ENCODE data around the gene HPGD. TPM values are rescaled to one million over a fixed set of nuclear protein-coding genes. Genes with fewer than 3 reads are reported as not detected.

The HPGD gene
- total RNA-seq, 1 donor from 2014 or later = 16.5 TPM

GRCh38 chr4:174549721-174550120 is 27.4 kb upstream of the HPGD start:
- H3K9me3 Mint-ChIP-seq = no peaks in the 10 kb centered on the region
- TF ChIP-seq CTCF (conservative IDR thresholded peaks at IDR 0.05) = no peak
- no peaks in the 10 kb centered on the region for H3K36me3 Mint-ChIP-seq
- H3K4me3 Mint-ChIP-seq = no peak overlapping the region
- H3K27me3 Mint-ChIP-seq = no peaks in the 10 kb centered on the region
- no peaks in the 10 kb centered on the region for H3K4me1 Mint-ChIP-seq (ENCODE audit: unreplicated experiment)
- DNase-seq (ENCODE audit: extremely low spot score, unreplicated experiment) = no peak
- H3K27ac Mint-ChIP-seq = no peak overlapping the region

GRCh38 chr4:174545268-174545667 is 23.0 kb upstream of the HPGD start:
- Mint-ChIP-seq H3K27ac (no peak overlapping the region), H3K4me3 (no peak overlapping the region), H3K9me3 (no peaks in the 10 kb centered on the region), H3K27me3 (no peaks in the 10 kb centered on the region), H3K36me3 (no peaks in the 10 kb centered on the region), H3K4me1 (ENCODE audit: unreplicated experiment) (no peaks in the 10 kb centered on the region)
- DNase-seq (ENCODE audit: extremely low spot score, unreplicated experiment) = no peak
- no peak for TF ChIP-seq CTCF (conservative IDR thresholded peaks at IDR 0.05)

GRCh38 chr4:174544496-174544895 is 22.2 kb upstream of the HPGD start:
- H3K27ac Mint-ChIP-seq = no peak overlapping the region
- no peaks in the 10 kb centered on the region for H3K9me3 Mint-ChIP-seq
- H3K4me1 Mint-ChIP-seq (ENCODE audit: unreplicated experiment) = no peaks in the 10 kb centered on the region
- H3K4me3 Mint-ChIP-seq = no peak overlapping the region
- no peak for TF ChIP-seq CTCF (conservative IDR thresholded peaks at IDR 0.05)
- no peaks in the 10 kb centered on the region for H3K36me3 Mint-ChIP-seq
- DNase-seq (ENCODE audit: extremely low spot score, unreplicated experiment) = no peak
- H3K27me3 Mint-ChIP-seq = no peaks in the 10 kb centered on the region

GRCh38 chr4:174540175-174540574 is 17.9 kb upstream of the HPGD start:
- no peak for TF ChIP-seq CTCF (conservative IDR thresholded peaks at IDR 0.05)
- no peak for DNase-seq (ENCODE audit: extremely low spot score, unreplicated experiment)
- Mint-ChIP-seq H3K36me3 (no peaks in the 10 kb centered on the region), H3K27ac (no peak overlapping the region), H3K4me3 (no peak overlapping the region), H3K27me3 (no peaks in the 10 kb centered on the region), H3K9me3 (no peaks in the 10 kb centered on the region), H3K4me1 (ENCODE audit: unreplicated experiment) (peaks cover 5% of the 10 kb centered on the region)

GRCh38 chr4:174539571-174539970 is 17.3 kb upstream of the HPGD start:
- H3K9me3 Mint-ChIP-seq = no peaks in the 10 kb centered on the region
- H3K4me3 Mint-ChIP-seq = no peak overlapping the region
- H3K36me3 Mint-ChIP-seq = no peaks in the 10 kb centered on the region
- no peak for DNase-seq (ENCODE audit: extremely low spot score, unreplicated experiment)
- TF ChIP-seq CTCF (conservative IDR thresholded peaks at IDR 0.05) = no peak
- peaks cover 5% of the 10 kb centered on the region for H3K4me1 Mint-ChIP-seq (ENCODE audit: unreplicated experiment)
- no peaks in the 10 kb centered on the region for H3K27me3 Mint-ChIP-seq
- no peak overlapping the region for H3K27ac Mint-ChIP-seq

- DNase-seq (ENCODE audit: extremely low spot score, unreplicated experiment) = no peak
- Mint-ChIP-seq H3K27me3 (no peaks in the 10 kb centered on the region), H3K27ac (no peak overlapping the region), H3K4me3 (no peak overlapping the region), H3K4me1 (ENCODE audit: unreplicated experiment) (peaks cover 5% of the 10 kb centered on the region), H3K36me3 (no peaks in the 10 kb centered on the region), H3K9me3 (no peaks in the 10 kb centered on the region)
- TF ChIP-seq CTCF (conservative IDR thresholded peaks at IDR 0.05) = no peak
These were observed 16.6 kb upstream of the HPGD start for GRCh38 chr4:174538876-174539250.
